Tibial artery (tissue), 4 donors: ENCODE data around the gene B4GALNT4.
A peak's percentile ranks its signal among the peaks of the same experiment; 100 is the strongest.
"Not testable (repeated sequence)": the region's sequence is repeated elsewhere in the genome, so short reads cannot be mapped to it uniquely, and the experiment has no call there.

Experiments
- DNase-seq, 2 donors: peaks; one replicate each; pipeline ENCODE4 v3.0.0-alpha.2; 2019
- H3K27ac ChIP-seq, 2 donors: fragments of 200-600 bp; sonication (generic) in 1 of 2; 1 replicate in 1 of 2; 2 replicates in 1 of 2; pipeline ENCODE4 v1.5.1; 2018 to 2019; ENCODE audit warnings: mild to moderate bottlenecking in 1 of 2
- H3K27me3 ChIP-seq, 2 donors: fragments of 200-600 bp; sonication (generic) in 1 of 2; one replicate each; pipeline versions ENCODE4 v1.5.1 to v1.6.0; 2016 to 2019
- H3K36me3 ChIP-seq, 3 donors: fragments of 200-600 bp; sonication (generic) in 2 of 3; one replicate each; pipeline ENCODE4 v1.5.1; 2016 to 2019; ENCODE audit warnings: mild to moderate bottlenecking in 2 of 3
- H3K4me1 ChIP-seq, 4 donors: fragments of 200-600 bp; sonication (generic) in 2 of 4; 1 replicate in 3 of 4; 2 replicates in 1 of 4; pipeline ENCODE4 v1.5.1; 2016 to 2019
- H3K4me3 ChIP-seq, 2 donors: fragments of 200-600 bp; sonication (generic) in 1 of 2; 1 replicate in 1 of 2; 2 replicates in 1 of 2; pipeline ENCODE4 v1.5.1; 2018 to 2019; ENCODE audit warnings: mild to moderate bottlenecking in 2 of 2
- H3K9me3 ChIP-seq, 3 donors: fragments of 200-600 bp; sonication (generic) in 1 of 3; one replicate each; pipeline ENCODE4 v1.5.1; 2016 to 2019
- CTCF ChIP-seq, 2 experiments: fragments of 200-600 bp in 1 of 2; fragments of 450-650 bp in 1 of 2; IDR thresholded peaks; one replicate each; pipeline ENCODE4 v1.5.1; 2017 to 2019; ENCODE audit warnings: antibody characterized with exemption in 2 of 2, mild to moderate bottlenecking in 1 of 2, moderate library complexity in 1 of 2
- intact Hi-C: fragments of 100-400 bp; cut with DNase I; formaldehyde crosslinking; loops from one replicate; pipeline ENCODE4 v1.15.0; 2023; ENCODE audit warnings: low total_unique reads

The B4GALNT4 gene

GRCh38 chr11:342328-342727 lies 27.0 kb upstream of the B4GALNT4 start:
- Histone ChIP-seq H3K4me3 (no peak overlapping the region), H3K27me3 (no peaks in the 10 kb centered on the region), H3K4me1 (no peaks in the 10 kb centered on the region), H3K36me3 (no peaks in the 10 kb centered on the region), H3K9me3 (no peaks in the 10 kb centered on the region), H3K27ac (no peak overlapping the region)
- DNase-seq = no peak
- no peak for TF ChIP-seq CTCF (IDR thresholded peaks at IDR 0.05)
- intact Hi-C loops = no loop called here

GRCh38 chr11:344836-345578 lies 24.3 kb upstream of the B4GALNT4 start:
- Histone ChIP-seq H3K4me1 (no peaks in the 10 kb centered on the region), H3K27ac (no peak overlapping the region), H3K36me3 (no peaks in the 10 kb centered on the region), H3K27me3 (no peaks in the 10 kb centered on the region), H3K4me3 (no peak overlapping the region), H3K9me3 (no peaks in the 10 kb centered on the region)
- DNase-seq = no peak
- intact Hi-C loops = no loop called here
- no peak for TF ChIP-seq CTCF (IDR thresholded peaks at IDR 0.05)

GRCh38 chr11:346529-346928 lies 22.8 kb upstream of the B4GALNT4 start:
- H3K4me1 ChIP-seq = peaks cover 0 to 3% (median 0%) of the 10 kb centered on the region in 4 donors
- no peak for TF ChIP-seq CTCF (IDR thresholded peaks at IDR 0.05)
- no peak for DNase-seq
- H3K27me3 ChIP-seq = no peaks in the 10 kb centered on the region
- no peaks in the 10 kb centered on the region for H3K9me3 ChIP-seq
- H3K27ac ChIP-seq = no peak overlapping the region
- intact Hi-C loops = no loop called here
- H3K36me3 ChIP-seq = no peaks in the 10 kb centered on the region
- no peak overlapping the region for H3K4me3 ChIP-seq

- H3K36me3 ChIP-seq, H3K4me3 ChIP-seq, H3K9me3 ChIP-seq, H3K27ac ChIP-seq, H3K27me3 ChIP-seq, intact Hi-C loops: not testable (repeated sequence)
- peaks cover 0 to 22% (median 18%) of the 10 kb centered on the region in 4 donors for H3K4me1 ChIP-seq
- DNase-seq = peak in 1 of 2 donors; percentile 51
Measured at GRCh38 chr11:349270-349954, 19.9 kb upstream of the B4GALNT4 start.

- intact Hi-C loops, H3K9me3 ChIP-seq: not testable (repeated sequence)
Measured at GRCh38 chr11:350033-350722, 19.1 kb upstream of the B4GALNT4 start.

GRCh38 chr11:350723-351255 lies 18.5 kb upstream of the B4GALNT4 start:
- H3K4me3 ChIP-seq = no peak overlapping the region
- H3K4me1 ChIP-seq = peaks cover 0 to 33% (median 26%) of the 10 kb centered on the region in 4 donors
- no peaks in the 10 kb centered on the region for H3K27me3 ChIP-seq
- no peaks in the 10 kb centered on the region for H3K36me3 ChIP-seq
- DNase-seq = peak in 1 of 2 donors; percentile 61
- intact Hi-C loops = no loop called here
- no peak overlapping the region for H3K27ac ChIP-seq
- TF ChIP-seq CTCF (IDR thresholded peaks at IDR 0.05) = no peak
- no peaks in the 10 kb centered on the region for H3K9me3 ChIP-seq

More at GRCh38 chr11:350033-350722, 19.1 kb upstream of the B4GALNT4 start:
- H3K27ac ChIP-seq, H3K27me3 ChIP-seq, H3K4me3 ChIP-seq, H3K36me3 ChIP-seq: not testable (repeated sequence)
- H3K4me1 ChIP-seq = peaks cover 0 to 27% (median 20%) of the 10 kb centered on the region in 4 donors
- DNase-seq = peak in 1 of 2 donors; percentile 7
